ENCODE measurements around the gene SPOCK3. TPM values are rescaled to one million over a fixed set of nuclear protein-coding genes. Genes with fewer than 3 reads are reported as not detected.

Gene SPOCK3
- polyA plus RNA-seq, 2 of the 4 experiments (the other 2 are of a cell fraction) = 0.15 to 0.61 TPM

DNA sequence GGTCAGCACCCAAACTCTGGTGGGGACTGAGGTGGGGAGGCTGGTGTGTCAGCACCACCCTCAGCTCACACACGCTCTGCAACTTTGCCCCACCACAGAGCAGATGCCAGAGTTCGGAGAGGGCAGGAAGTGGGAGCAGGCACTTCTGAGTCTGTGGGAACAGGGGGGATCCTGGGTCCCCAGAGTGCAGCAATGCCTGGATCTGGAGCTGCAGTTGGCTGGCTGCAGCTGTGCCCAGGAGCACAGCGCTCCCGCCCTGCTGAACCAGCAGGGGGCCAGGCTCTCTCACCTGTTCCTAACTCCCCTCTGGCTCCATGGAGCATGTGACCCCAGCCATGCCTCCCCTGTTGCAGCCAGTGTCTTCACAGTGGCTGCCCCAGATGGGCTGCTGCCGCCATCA, 252.4 kb downstream of the SPOCK3 start:
- no peaks in the 10 kb centered on the region for H3K4me1 ChIP-seq
- DNase-seq (ENCODE audit: low read depth in 1 of 2, low spot score in 1 of 2) (no peak), ATAC-seq (no peak), FAIRE-seq (no peak)
- 40% methylated on average over 1 of the region's 5 CpGs for WGBS (ENCODE audit: missing lambda C conversion rate)
- H3K27ac ChIP-seq = no peak overlapping the region
- no peak overlapping the region for H3K4me2 ChIP-seq
- POLR2A ChIA-PET = no interaction called here
- H3K9me3 ChIP-seq = no peaks in the 10 kb centered on the region
- no peak overlapping the region for H3K4me3 ChIP-seq
- CTCF ChIA-PET = interaction anchor here (1.5 kb wide), 1 partner anchor 16 kb away, joined by 4 read pairs; no protein-coding TSS in a partner anchor
- no peak for TF ChIP-seq TFCP2L1 (CRISPR knock-in tag; IDR thresholded peaks at IDR 0.05)
- no peak for TF ChIP-seq SREBF2 (IDR thresholded peaks at IDR 0.05)
- no peak for TF ChIP-seq JUN (IDR thresholded peaks at IDR 0.05)
- TF ChIP-seq, protein P1, sequence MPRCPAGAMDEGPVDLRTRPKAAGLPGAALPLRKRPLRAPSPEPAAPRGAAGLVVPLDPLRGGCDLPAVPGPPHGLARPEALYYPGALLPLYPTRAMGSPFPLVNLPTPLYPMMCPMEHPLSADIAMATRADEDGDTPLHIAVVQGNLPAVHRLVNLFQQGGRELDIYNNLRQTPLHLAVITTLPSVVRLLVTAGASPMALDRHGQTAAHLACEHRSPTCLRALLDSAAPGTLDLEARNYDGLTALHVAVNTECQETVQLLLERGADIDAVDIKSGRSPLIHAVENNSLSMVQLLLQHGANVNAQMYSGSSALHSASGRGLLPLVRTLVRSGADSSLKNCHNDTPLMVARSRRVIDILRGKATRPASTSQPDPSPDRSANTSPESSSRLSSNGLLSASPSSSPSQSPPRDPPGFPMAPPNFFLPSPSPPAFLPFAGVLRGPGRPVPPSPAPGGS (IDR thresholded peaks at IDR 0.05) = no peak
- no peak for TF ChIP-seq REST (IDR thresholded peaks at IDR 0.05)
- TF ChIP-seq NR3C1 (IDR thresholded peaks at IDR 0.05) = no peak
- TF ChIP-seq HDAC2 (IDR thresholded peaks at IDR 0.05) = no peak

- no peak for DNase-seq (ENCODE audit: low read depth in 1 of 2, low spot score in 1 of 2)
- POLR2A ChIA-PET = no interaction called here
- no peak for ATAC-seq
- no peak for FAIRE-seq
- TF ChIP-seq, protein P2, sequence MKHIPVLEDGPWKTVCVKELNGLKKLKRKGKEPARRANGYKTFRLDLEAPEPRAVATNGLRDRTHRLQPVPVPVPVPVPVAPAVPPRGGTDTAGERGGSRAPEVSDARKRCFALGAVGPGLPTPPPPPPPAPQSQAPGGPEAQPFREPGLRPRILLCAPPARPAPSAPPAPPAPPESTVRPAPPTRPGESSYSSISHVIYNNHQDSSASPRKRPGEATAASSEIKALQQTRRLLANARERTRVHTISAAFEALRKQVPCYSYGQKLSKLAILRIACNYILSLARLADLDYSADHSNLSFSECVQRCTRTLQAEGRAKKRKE (CRISPR knock-in tag; IDR thresholded peaks at IDR 0.05; ENCODE audit: low read depth) = no peak
- no peak for TF ChIP-seq FOXS1 (CRISPR knock-in tag; IDR thresholded peaks at IDR 0.05)
- CTCF ChIA-PET = no interaction called here
- Histone ChIP-seq H3K4me3 (no peak overlapping the region), H3K4me1 (no peaks in the 10 kb centered on the region), H3K27ac (no peak overlapping the region), H3K4me2 (no peak overlapping the region), H3K9me3 (no peaks in the 10 kb centered on the region)
- 14% methylated on average over 1 of the region's 3 CpGs for WGBS (ENCODE audit: missing lambda C conversion rate)
Measured at GRCh38 chr4:166980419-166980818, 253.9 kb downstream of the SPOCK3 start.

DNA sequence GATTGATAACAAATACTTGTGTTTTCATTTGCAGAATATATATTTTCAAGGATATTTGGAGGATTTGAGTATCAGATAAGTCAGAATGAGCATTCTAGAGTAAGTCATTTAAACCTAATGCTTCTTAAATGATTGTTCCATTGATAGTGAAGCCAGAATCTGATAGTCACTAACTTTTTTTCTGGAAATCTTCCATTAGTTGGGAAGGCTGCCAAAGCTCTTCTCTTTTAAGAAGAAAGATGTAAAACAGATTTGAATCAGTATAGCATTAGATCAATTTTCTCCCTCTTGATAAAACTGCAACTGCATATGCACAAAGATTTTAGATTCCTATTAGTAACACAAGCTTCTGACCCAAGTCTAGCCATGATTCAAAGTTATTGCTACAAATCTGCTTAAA, 256.7 kb downstream of the SPOCK3 start:
- DNase-seq (ENCODE audit: low read depth in 1 of 2, low spot score in 1 of 2) = no peak
- CTCF ChIA-PET = no interaction called here
- POLR2A ChIA-PET = no interaction called here
- H3K4me3 ChIP-seq = no peak overlapping the region
- no peak for TF ChIP-seq GATA3 (IDR thresholded peaks at IDR 0.05; ENCODE audit: borderline replicate concordance)
- no peak for TF ChIP-seq FOSB (CRISPR knock-in tag; IDR thresholded peaks at IDR 0.05)
- TF ChIP-seq CHD2 (IDR thresholded peaks at IDR 0.05; ENCODE audit: low read length, partially characterized antibody) = no peak
- no peak for TF ChIP-seq TP53 (CRISPR knock-in tag; IDR thresholded peaks at IDR 0.05)
- no peak for TF ChIP-seq MAFK (IDR thresholded peaks at IDR 0.05; ENCODE audit: partially characterized antibody)
- no peak for TF ChIP-seq E2F6 (IDR thresholded peaks at IDR 0.05; ENCODE audit: borderline replicate concordance, low read depth)
- no peak for TF ChIP-seq PHF8 (IDR thresholded peaks at IDR 0.05; ENCODE audit: borderline replicate concordance, low read depth)
- ATAC-seq = no peak
- no peaks in the 10 kb centered on the region for H3K9me3 ChIP-seq
- H3K4me2 ChIP-seq = no peak overlapping the region
- H3K27ac ChIP-seq = no peak overlapping the region
- no peak for FAIRE-seq
- H3K4me1 ChIP-seq = no peaks in the 10 kb centered on the region
